GM18907 (cell line): ENCODE measurements around the gene CDH23.

Experiments used
- ATAC-seq: cut with Tn5 transposase; IDR thresholded peaks from one replicate; pipeline ENCODE4 v1.9.1; 2021; ENCODE audit warnings: mild to moderate bottlenecking, moderate library complexity; ENCODE audit not compliant: unreplicated experiment

CDH23 gene

GRCh38 chr10:71727738-71728737, 331.3 kb downstream of the CDH23 start:
- ATAC-seq = peak; percentile 50

- no peak for ATAC-seq
Observed at GRCh38 chr10:71729161-71729636, 332.5 kb downstream of the CDH23 start.

- ATAC-seq = no peak
Observed at GRCh38 chr10:71731791-71732190, 335.1 kb downstream of the CDH23 start.

GRCh38 chr10:71734797-71735196, 338.1 kb downstream of the CDH23 start:
- ATAC-seq = no peak

GRCh38 chr10:71735709-71736569, 339.2 kb downstream of the CDH23 start:
- ATAC-seq = no peak

GRCh38 chr10:71736570-71736952, 339.8 kb downstream of the CDH23 start:
- ATAC-seq = no peak

- ATAC-seq = no peak
Observed at GRCh38 chr10:71737001-71737833, 340.5 kb downstream of the CDH23 start.

GRCh38 chr10:71737834-71738197, 341.1 kb downstream of the CDH23 start:
- no peak for ATAC-seq

GRCh38 chr10:71739358-71739900, 342.7 kb downstream of the CDH23 start:
- ATAC-seq = no peak

GRCh38 chr10:71740069-71740653, 343.4 kb downstream of the CDH23 start:
- no peak for ATAC-seq

- no peak for ATAC-seq
Observed at GRCh38 chr10:71741029-71741428, 344.3 kb downstream of the CDH23 start.

GRCh38 chr10:71741671-71742070, 345.0 kb downstream of the CDH23 start:
- ATAC-seq = no peak

- no peak for ATAC-seq
Observed at GRCh38 chr10:71742301-71743088, 345.8 kb downstream of the CDH23 start.

GRCh38 chr10:71743089-71743838, 346.5 kb downstream of the CDH23 start:
- ATAC-seq = no peak

GRCh38 chr10:71743866-71744265, 347.1 kb downstream of the CDH23 start:
- no peak for ATAC-seq

- ATAC-seq = no peak
Observed at GRCh38 chr10:71744897-71745663, 348.4 kb downstream of the CDH23 start.

GRCh38 chr10:71745664-71746250, 349.0 kb downstream of the CDH23 start:
- ATAC-seq = no peak
